ENCODE measurements around the gene KIF5B. TPM values are rescaled to one million over a fixed set of nuclear protein-coding genes. Genes with fewer than 3 reads are reported as not detected.

The KIF5B gene
- total and polyA plus RNA-seq, 2 experiments from 2014 or later: 63.5 to 81.8 TPM

DNA sequence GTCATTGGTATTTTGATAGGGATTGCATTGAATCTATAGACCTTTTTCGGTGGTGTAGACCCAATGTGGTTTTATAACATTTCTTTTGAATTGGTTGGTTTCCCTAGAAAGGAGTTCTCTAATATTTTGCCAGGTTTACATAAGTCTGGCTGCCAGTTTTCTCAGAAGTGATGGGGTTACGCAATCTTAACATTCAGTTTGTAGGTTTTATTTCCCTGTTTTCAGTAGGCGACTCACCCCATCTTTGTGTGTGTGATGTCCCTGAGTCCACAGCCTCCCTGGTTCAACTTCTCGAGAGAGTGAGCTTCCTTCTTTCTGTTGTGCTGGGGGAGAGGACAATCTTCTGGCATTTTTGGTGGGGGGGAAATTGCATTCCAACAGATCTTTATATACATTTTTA lies 9.6 kb upstream of the KIF5B start (continued):
- TF ChIP-seq, protein P1, sequence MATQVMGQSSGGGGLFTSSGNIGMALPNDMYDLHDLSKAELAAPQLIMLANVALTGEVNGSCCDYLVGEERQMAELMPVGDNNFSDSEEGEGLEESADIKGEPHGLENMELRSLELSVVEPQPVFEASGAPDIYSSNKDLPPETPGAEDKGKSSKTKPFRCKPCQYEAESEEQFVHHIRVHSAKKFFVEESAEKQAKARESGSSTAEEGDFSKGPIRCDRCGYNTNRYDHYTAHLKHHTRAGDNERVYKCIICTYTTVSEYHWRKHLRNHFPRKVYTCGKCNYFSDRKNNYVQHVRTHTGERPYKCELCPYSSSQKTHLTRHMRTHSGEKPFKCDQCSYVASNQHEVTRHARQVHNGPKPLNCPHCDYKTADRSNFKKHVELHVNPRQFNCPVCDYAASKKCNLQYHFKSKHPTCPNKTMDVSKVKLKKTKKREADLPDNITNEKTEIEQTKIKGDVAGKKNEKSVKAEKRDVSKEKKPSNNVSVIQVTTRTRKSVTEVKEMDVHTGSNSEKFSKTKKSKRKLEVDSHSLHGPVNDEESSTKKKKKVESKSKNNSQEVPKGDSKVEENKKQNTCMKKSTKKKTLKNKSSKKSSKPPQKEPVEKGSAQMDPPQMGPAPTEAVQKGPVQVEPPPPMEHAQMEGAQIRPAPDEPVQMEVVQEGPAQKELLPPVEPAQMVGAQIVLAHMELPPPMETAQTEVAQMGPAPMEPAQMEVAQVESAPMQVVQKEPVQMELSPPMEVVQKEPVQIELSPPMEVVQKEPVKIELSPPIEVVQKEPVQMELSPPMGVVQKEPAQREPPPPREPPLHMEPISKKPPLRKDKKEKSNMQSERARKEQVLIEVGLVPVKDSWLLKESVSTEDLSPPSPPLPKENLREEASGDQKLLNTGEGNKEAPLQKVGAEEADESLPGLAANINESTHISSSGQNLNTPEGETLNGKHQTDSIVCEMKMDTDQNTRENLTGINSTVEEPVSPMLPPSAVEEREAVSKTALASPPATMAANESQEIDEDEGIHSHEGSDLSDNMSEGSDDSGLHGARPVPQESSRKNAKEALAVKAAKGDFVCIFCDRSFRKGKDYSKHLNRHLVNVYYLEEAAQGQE (IDR thresholded peaks at IDR 0.05; ENCODE audit: unreplicated experiment): no peak
- TF ChIP-seq ZNF114 (CRISPR knock-in tag; IDR thresholded peaks at IDR 0.05): no peak

DNA sequence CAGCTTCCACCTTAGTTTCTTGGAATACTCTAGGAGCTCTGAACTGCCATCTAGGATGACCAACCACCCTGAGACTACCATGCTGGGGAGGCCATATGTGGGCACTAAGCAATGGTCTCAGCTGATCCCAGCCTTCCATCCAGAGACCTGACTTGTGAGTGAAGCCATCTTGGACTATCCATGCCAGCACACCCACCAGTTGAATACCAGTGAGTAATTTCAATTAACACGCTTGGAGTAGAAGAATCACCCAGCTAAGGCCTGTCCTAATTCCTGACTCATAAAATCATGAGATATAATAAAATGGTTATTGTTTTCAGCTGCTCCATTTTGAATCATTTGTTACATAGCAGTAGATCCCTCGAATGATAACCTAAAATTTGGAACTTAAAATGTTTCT lies 5.2 kb upstream of the KIF5B start:
- ATAC-seq: no peak
- TF ChIP-seq NANOG (IDR thresholded peaks at IDR 0.05; ENCODE audit: borderline replicate concordance) (no peak), POLR2AphosphoS5 (IDR thresholded peaks at IDR 0.05; ENCODE audit: low read depth) (no peak), STAT1 (IDR thresholded peaks at IDR 0.05; ENCODE audit: unreplicated experiment) (no peak), JUNB (IDR thresholded peaks at IDR 0.05; ENCODE audit: unreplicated experiment) (no peak), EZH2 (IDR thresholded peaks at IDR 0.05; ENCODE audit: low read depth, unreplicated experiment) (no peak), ZNF114 (CRISPR knock-in tag; IDR thresholded peaks at IDR 0.05) (no peak), CREB1 (CRISPR knock-in tag; IDR thresholded peaks at IDR 0.05; ENCODE audit: low read depth) (no peak), ZNF331 (CRISPR knock-in tag; IDR thresholded peaks at IDR 0.05; ENCODE audit: low read depth) (no peak)
- TF ChIP-seq, protein P2, sequence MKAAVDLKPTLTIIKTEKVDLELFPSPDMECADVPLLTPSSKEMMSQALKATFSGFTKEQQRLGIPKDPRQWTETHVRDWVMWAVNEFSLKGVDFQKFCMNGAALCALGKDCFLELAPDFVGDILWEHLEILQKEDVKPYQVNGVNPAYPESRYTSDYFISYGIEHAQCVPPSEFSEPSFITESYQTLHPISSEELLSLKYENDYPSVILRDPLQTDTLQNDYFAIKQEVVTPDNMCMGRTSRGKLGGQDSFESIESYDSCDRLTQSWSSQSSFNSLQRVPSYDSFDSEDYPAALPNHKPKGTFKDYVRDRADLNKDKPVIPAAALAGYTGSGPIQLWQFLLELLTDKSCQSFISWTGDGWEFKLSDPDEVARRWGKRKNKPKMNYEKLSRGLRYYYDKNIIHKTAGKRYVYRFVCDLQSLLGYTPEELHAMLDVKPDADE (IDR thresholded peaks at IDR 0.05): no peak
- TF ChIP-seq, protein P3, sequence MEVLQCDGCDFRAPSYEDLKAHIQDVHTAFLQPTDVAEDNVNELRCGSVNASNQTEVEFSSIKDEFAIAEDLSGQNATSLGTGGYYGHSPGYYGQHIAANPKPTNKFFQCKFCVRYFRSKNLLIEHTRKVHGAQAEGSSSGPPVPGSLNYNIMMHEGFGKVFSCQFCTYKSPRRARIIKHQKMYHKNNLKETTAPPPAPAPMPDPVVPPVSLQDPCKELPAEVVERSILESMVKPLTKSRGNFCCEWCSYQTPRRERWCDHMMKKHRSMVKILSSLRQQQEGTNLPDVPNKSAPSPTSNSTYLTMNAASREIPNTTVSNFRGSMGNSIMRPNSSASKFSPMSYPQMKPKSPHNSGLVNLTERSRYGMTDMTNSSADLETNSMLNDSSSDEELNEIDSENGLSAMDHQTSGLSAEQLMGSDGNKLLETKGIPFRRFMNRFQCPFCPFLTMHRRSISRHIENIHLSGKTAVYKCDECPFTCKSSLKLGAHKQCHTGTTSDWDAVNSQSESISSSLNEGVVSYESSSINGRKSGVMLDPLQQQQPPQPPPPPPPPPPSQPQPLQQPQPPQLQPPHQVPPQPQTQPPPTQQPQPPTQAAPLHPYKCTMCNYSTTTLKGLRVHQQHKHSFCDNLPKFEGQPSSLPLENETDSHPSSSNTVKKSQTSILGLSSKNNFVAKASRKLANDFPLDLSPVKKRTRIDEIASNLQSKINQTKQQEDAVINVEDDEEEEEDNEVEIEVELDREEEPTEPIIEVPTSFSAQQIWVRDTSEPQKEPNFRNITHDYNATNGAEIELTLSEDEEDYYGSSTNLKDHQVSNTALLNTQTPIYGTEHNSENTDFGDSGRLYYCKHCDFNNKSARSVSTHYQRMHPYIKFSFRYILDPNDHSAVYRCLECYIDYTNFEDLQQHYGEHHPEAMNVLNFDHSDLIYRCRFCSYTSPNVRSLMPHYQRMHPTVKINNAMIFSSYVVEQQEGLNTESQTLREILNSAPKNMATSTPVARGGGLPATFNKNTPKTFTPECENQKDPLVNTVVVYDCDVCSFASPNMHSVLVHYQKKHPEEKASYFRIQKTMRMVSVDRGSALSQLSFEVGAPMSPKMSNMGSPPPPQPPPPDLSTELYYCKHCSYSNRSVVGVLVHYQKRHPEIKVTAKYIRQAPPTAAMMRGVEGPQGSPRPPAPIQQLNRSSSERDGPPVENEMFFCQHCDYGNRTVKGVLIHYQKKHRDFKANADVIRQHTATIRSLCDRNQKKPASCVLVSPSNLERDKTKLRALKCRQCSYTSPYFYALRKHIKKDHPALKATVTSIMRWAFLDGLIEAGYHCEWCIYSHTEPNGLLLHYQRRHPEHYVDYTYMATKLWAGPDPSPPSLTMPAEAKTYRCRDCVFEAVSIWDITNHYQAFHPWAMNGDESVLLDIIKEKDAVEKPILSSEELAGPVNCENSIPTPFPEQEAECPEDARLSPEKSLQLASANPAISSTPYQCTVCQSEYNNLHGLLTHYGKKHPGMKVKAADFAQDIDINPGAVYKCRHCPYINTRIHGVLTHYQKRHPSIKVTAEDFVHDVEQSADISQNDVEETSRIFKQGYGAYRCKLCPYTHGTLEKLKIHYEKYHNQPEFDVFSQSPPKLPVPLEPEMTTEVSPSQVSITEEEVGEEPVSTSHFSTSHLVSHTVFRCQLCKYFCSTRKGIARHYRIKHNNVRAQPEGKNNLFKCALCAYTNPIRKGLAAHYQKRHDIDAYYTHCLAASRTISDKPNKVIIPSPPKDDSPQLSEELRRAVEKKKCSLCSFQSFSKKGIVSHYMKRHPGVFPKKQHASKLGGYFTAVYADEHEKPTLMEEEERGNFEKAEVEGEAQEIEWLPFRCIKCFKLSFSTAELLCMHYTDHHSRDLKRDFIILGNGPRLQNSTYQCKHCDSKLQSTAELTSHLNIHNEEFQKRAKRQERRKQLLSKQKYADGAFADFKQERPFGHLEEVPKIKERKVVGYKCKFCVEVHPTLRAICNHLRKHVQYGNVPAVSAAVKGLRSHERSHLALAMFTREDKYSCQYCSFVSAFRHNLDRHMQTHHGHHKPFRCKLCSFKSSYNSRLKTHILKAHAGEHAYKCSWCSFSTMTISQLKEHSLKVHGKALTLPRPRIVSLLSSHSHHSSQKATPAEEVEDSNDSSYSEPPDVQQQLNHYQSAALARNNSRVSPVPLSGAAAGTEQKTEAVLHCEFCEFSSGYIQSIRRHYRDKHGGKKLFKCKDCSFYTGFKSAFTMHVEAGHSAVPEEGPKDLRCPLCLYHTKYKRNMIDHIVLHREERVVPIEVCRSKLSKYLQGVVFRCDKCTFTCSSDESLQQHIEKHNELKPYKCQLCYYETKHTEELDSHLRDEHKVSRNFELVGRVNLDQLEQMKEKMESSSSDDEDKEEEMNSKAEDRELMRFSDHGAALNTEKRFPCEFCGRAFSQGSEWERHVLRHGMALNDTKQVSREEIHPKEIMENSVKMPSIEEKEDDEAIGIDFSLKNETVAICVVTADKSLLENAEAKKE (CRISPR knock-in tag; IDR thresholded peaks at IDR 0.05): no peak
- TF ChIP-seq, protein P4, sequence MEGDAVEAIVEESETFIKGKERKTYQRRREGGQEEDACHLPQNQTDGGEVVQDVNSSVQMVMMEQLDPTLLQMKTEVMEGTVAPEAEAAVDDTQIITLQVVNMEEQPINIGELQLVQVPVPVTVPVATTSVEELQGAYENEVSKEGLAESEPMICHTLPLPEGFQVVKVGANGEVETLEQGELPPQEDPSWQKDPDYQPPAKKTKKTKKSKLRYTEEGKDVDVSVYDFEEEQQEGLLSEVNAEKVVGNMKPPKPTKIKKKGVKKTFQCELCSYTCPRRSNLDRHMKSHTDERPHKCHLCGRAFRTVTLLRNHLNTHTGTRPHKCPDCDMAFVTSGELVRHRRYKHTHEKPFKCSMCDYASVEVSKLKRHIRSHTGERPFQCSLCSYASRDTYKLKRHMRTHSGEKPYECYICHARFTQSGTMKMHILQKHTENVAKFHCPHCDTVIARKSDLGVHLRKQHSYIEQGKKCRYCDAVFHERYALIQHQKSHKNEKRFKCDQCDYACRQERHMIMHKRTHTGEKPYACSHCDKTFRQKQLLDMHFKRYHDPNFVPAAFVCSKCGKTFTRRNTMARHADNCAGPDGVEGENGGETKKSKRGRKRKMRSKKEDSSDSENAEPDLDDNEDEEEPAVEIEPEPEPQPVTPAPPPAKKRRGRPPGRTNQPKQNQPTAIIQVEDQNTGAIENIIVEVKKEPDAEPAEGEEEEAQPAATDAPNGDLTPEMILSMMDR (conservative IDR thresholded peaks at IDR 0.05; ENCODE audit: low read depth in 2 of 2): no peak

More for the DNA sequence above, 5.2 kb upstream of the KIF5B start:
- no peak for DNase-seq (ENCODE audit: low spot score)
- H3F3A ChIP-seq (replicated peaks; ENCODE audit: low read depth): no peaks in the 10 kb centered on the region
- no peaks in the 10 kb centered on the region for H3K27me3 ChIP-seq (ENCODE audit: insufficient read depth)
- Mint-ChIP-seq H3K4me1 (peaks cover 10% of the 10 kb centered on the region), H3K4me3 (no peak overlapping the region), H3K9me3 (no peaks in the 10 kb centered on the region; the same call in 2 of the 3 replicates), H3K27ac (no peak overlapping the region), H3K36me3 (ENCODE audit: low read depth) (no peaks in the 10 kb centered on the region), H3K27me3 (ENCODE audit: insufficient read depth, low read depth, poor library complexity) (peaks cover 7% of the 10 kb centered on the region)
- no peak overlapping the region for H3K4me3 ChIP-seq
- H3K79me2 ChIP-seq (replicated peaks; ENCODE audit: insufficient read depth): no peaks in the 10 kb centered on the region
- no peaks in the 10 kb centered on the region for H4K20me1 ChIP-seq (replicated peaks; ENCODE audit: insufficient read depth)
- no peak overlapping the region for H3K27ac ChIP-seq (ENCODE audit: low read depth)
- no peaks in the 10 kb centered on the region for H3K36me3 ChIP-seq (ENCODE audit: insufficient read depth)
- no peak overlapping the region for H2AFZ ChIP-seq
- H3K4me1 ChIP-seq (ENCODE audit: insufficient read depth): peaks cover 3% of the 10 kb centered on the region; the same call in 1 of the 2 replicates
- H3K4me2 ChIP-seq: no peak overlapping the region
- no peaks in the 10 kb centered on the region for H3K9me2 ChIP-seq (ENCODE audit: insufficient read depth)

Data from GM23338 (cell line).